ENCODE measurements around the gene MACROH2A1. TPM values are rescaled to one million over a fixed set of nuclear protein-coding genes. Genes with fewer than 3 reads are reported as not detected.

Gene MACROH2A1
- total and polyA plus RNA-seq, 7 experiments from 2014 or later: 109 to 288 (median 133) TPM

DNA sequence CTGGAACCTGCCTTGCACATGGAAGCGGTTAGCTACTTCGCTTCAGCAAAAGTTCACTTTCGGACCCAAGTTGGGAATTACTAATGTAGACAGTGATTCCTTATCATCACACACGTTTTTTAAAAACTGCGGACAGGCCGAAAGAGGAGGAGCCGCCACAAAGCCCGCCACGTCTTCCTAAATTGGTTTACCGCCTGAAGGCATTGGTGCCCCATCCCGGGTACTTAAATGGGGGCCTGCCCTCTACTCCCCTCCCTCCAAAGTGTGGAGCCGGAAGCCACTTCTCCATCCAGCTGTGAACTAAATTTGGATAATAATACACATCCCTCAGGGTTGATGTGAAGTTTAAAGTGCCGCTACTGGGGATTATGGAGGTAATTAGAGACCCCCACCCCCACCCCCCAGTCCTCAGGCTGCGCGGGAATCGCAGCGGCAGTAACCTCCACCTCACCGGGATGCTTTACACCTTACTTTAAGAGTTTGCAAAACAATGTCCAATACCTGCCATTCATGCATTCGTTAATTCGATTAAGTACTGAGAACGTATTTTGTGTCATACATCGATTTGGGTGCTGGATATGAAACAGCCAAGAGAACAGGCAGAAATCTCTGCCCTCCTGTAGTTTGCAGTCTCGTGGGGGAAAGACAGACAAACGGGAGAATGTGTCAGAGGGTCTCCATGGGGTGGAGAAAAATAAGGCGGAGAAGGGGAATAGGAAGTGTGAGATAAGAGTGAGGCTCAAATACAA, 937 bp upstream of the MACROH2A1 start:
- peak overlapping the region; percentile 66 for H3K4me3 ChIP-seq (ENCODE audit: low read length)
- Mint-ChIP-seq H3K27ac (peak overlapping the region; percentile 22 to 96 (median 84)), H3K36me3 (peaks cover 0 to 14% (median 0%) of the 10 kb centered on the region in 5 donors), H3K4me1 (peaks cover 23 to 48% (median 43%) of the 10 kb centered on the region in 7 donors), H3K27me3 (peaks cover 0 to 19% (median 0%) of the 10 kb centered on the region in 5 donors), H3K4me3 (peak overlapping the region; percentile 79 to 95 (median 90)), H3K9me3 (peaks cover 0 to 4% (median 1%) of the 10 kb centered on the region in 11 donors)
- intact Hi-C loops (cut with micrococcal nuclease): loop anchor here (1.0 to 2.0 kb wide), 4 partner anchors 26 to 661 kb away; partner anchors contain the start of gene CAMLG (in 1 of the 2)
- H3K36me3 ChIP-seq (ENCODE audit: control insufficient read depth in 2 of 3, insufficient read depth in 3 of 3, low read length in 3 of 3): no peaks in the 10 kb centered on the region
- POLR2A ChIA-PET: interaction anchor here (0.7 to 1.0 kb wide), 3 partner anchors 17 to 554 kb away, joined by 3 read pairs; partner anchors contain the start of gene C5orf24
- ATAC-seq (no peak), DNase-seq (peak in 1 of 9 donors; percentile 5)
- H3K27ac ChIP-seq (ENCODE audit: low read depth, low read length): peak overlapping the region; percentile 75
- CTCF ChIA-PET: no interaction called here
- H3K4me1 ChIP-seq (ENCODE audit: control insufficient read depth in 2 of 2, insufficient read depth in 2 of 2, low read length in 2 of 2): peaks cover 17 to 27% of the 10 kb centered on the region in 2 donors
- no peaks in the 10 kb centered on the region for H3K27me3 ChIP-seq (ENCODE audit: control insufficient read depth in 2 of 2, insufficient read depth in 2 of 2, low read length in 2 of 2)
- H3K9me3 ChIP-seq (ENCODE audit: control insufficient read depth in 2 of 3, low read length in 3 of 3): peaks cover 0 to 1% (median 0%) of the 10 kb centered on the region in 3 experiments

DNA sequence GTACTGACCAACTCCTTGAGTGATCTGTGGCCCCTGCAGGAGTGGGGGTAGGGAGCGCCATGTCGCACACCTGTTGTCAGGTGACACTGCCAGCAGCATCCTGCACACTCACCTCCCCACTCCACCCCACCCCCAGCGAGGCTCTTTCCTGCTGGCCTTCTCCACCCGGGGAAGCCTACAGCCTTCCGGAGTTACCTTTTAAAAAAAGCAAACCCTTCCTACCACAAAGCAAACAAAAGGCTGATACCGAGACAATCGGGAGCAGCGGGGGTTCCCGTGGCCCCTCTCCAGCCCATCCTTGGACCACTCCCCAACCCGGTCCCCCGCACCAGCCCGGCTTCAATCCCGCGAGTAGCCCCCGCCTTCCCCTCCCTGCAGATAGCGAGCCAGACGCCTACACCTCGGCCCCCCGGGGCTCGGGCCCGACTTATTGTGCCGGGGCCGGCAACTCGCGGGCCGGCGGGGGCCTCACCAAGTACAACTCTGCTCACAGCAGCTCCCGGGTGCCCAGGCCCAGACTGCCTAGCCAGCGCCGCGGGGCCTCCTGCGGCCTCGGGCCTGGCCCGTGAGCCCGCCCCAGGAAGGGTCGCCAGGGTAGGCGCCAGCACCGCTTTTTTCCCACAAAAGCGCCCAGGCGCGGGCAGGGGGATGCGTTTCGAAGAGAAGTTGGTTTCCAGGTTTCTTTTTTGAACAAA, 724 bp downstream of the MACROH2A1 start:
- H3K4me1 Mint-ChIP-seq: peaks cover 40 to 65% (median 59%) of the 10 kb centered on the region in 7 donors
- peaks cover 17 to 32% of the 10 kb centered on the region in 2 donors for H3K4me1 ChIP-seq (ENCODE audit: control insufficient read depth in 2 of 2, insufficient read depth in 2 of 2, low read length in 2 of 2)
- CTCF ChIA-PET: no interaction called here

DNA sequence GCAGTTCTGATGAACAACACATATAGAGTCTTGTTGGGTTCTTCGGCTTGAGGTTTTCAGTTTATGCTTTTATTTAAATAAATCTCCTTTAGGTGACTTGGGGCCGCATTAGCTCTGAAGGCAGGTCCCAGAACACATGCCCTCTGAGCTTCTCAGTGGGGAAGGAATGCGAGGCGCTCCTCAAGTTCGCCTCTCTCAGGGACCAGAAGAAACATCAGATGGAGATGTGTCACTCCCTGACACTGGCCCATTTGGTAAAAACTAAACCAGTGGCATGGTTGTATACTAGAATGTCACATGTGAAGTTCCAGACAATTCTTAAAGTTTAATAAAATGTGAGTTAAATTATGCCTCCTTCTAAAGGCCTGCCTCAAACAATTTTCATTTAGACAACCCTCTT, 1.9 kb downstream of the MACROH2A1 start:
- POLR2A ChIA-PET: no interaction called here
- no peak for DNase-seq
- peak overlapping the region; percentile 76 to 93 (median 86) for H3K4me3 Mint-ChIP-seq
- H3K4me3 ChIP-seq (ENCODE audit: low read length): no peak overlapping the region
- H3K9me3 Mint-ChIP-seq: no peaks in the 10 kb centered on the region
- H3K4me1 ChIP-seq (ENCODE audit: control insufficient read depth in 2 of 2, insufficient read depth in 2 of 2, low read length in 2 of 2): peaks cover 21 to 39% of the 10 kb centered on the region in 2 donors
- CTCF ChIA-PET: no interaction called here
- peaks cover 51 to 77% (median 72%) of the 10 kb centered on the region in 7 donors for H3K4me1 Mint-ChIP-seq
- H3K27me3 ChIP-seq (ENCODE audit: control insufficient read depth in 2 of 2, insufficient read depth in 2 of 2, low read length in 2 of 2): no peaks in the 10 kb centered on the region
- no peak for ATAC-seq
- no peak overlapping the region for H3K27ac ChIP-seq (ENCODE audit: low read depth, low read length)
- intact Hi-C loops (cut with micrococcal nuclease): no loop called here
- peak overlapping the region in 7 of 9 donors; percentile 6 to 83 (median 73) for H3K27ac Mint-ChIP-seq
- peaks cover 0 to 11% (median 0%) of the 10 kb centered on the region in 5 donors for H3K27me3 Mint-ChIP-seq
- peaks cover 0 to 22% (median 12%) of the 10 kb centered on the region in 5 donors for H3K36me3 Mint-ChIP-seq
- H3K36me3 ChIP-seq (ENCODE audit: control insufficient read depth in 2 of 3, insufficient read depth in 3 of 3, low read length in 3 of 3): peaks cover 0 to 6% (median 0%) of the 10 kb centered on the region in 3 experiments
- H3K9me3 ChIP-seq (ENCODE audit: control insufficient read depth in 2 of 3, low read length in 3 of 3): no peaks in the 10 kb centered on the region

More for the DNA sequence above, 724 bp downstream of the MACROH2A1 start:
- H3K27ac ChIP-seq (ENCODE audit: low read depth, low read length): peak overlapping the region; percentile 75
- POLR2A ChIA-PET: no interaction called here
- H3K27ac Mint-ChIP-seq: peak overlapping the region; percentile 54 to 93 (median 83)
- H3K27me3 ChIP-seq (ENCODE audit: control insufficient read depth in 2 of 2, insufficient read depth in 2 of 2, low read length in 2 of 2): no peaks in the 10 kb centered on the region
- peak in 8 of 9 donors; percentile 21 to 52 (median 43) for DNase-seq
- peaks cover 0 to 12% (median 0%) of the 10 kb centered on the region in 5 donors for H3K27me3 Mint-ChIP-seq
- H3K4me3 Mint-ChIP-seq: peak overlapping the region; percentile 79 to 93 (median 86)
- H3K36me3 Mint-ChIP-seq: peaks cover 0 to 14% (median 0%) of the 10 kb centered on the region in 5 donors
- peak overlapping the region; percentile 66 for H3K4me3 ChIP-seq (ENCODE audit: low read length)
- no peaks in the 10 kb centered on the region for H3K9me3 Mint-ChIP-seq
- peaks cover 0 to 3% (median 0%) of the 10 kb centered on the region in 3 experiments for H3K36me3 ChIP-seq (ENCODE audit: control insufficient read depth in 2 of 3, insufficient read depth in 3 of 3, low read length in 3 of 3)
- no peaks in the 10 kb centered on the region for H3K9me3 ChIP-seq (ENCODE audit: control insufficient read depth in 2 of 3, low read length in 3 of 3)
- intact Hi-C loops (cut with micrococcal nuclease): loop anchor here (2.0 kb wide), 3 partner anchors 26 to 660 kb away; partner anchors contain the start of gene CAMLG (in 1 of the 2)
- peak; percentile 14 for ATAC-seq

DNA sequence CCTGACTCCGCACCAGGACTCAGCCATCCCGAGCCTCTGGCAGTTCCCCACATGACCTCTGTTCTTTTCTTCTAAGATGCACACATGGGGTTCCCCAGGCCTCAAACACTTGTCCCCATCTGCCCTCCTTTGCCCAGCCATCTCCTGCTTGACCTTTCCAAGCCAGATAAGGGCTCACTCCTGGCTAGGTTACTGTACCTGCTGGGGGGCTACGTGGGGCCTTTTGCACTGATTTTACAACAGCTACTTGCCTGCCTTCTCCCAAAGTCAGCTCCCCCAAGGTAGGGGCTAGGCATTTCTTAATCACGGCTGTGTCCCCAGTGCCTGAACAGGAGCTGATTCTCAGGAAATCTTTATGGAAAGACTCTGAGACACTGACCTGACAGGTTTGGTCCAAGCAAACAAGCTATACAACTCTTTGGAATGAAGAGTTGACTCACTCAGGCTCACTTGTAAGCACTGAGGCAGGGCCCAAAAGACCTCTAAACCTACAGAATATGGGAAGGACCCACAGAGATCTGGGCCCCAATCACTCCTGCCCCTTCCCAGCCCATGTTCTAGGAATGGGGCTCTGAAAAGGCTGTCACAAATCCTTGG, 2.5 kb downstream of the MACROH2A1 start:
- intact Hi-C loops (cut with micrococcal nuclease): no loop called here
- Mint-ChIP-seq H3K9me3 (no peaks in the 10 kb centered on the region), H3K4me3 (peak overlapping the region in 9 of 10 donors; percentile 24 to 91 (median 85)), H3K4me1 (peaks cover 56 to 82% (median 77%) of the 10 kb centered on the region in 7 donors), H3K36me3 (peaks cover 0 to 23% (median 17%) of the 10 kb centered on the region in 5 donors), H3K27ac (peak overlapping the region in 2 of 9 donors; percentile 10 to 73), H3K27me3 (peaks cover 0 to 7% (median 0%) of the 10 kb centered on the region in 5 donors)
- Histone ChIP-seq H3K27me3 (ENCODE audit: control insufficient read depth in 2 of 2, insufficient read depth in 2 of 2, low read length in 2 of 2) (no peaks in the 10 kb centered on the region), H3K36me3 (ENCODE audit: control insufficient read depth in 2 of 3, insufficient read depth in 3 of 3, low read length in 3 of 3) (peaks cover 0 to 6% (median 0%) of the 10 kb centered on the region in 3 experiments), H3K9me3 (ENCODE audit: control insufficient read depth in 2 of 3, low read length in 3 of 3) (no peaks in the 10 kb centered on the region), H3K27ac (ENCODE audit: low read depth, low read length) (no peak overlapping the region), H3K4me1 (ENCODE audit: control insufficient read depth in 2 of 2, insufficient read depth in 2 of 2, low read length in 2 of 2) (peaks cover 22 to 44% of the 10 kb centered on the region in 2 donors), H3K4me3 (ENCODE audit: low read length) (no peak overlapping the region)
- ATAC-seq: no peak
- CTCF ChIA-PET: no interaction called here
- POLR2A ChIA-PET: interaction anchor here (1.6 kb wide), 1 partner anchor 12 kb away, joined by 3 read pairs; no protein-coding TSS in a partner anchor
- no peak for DNase-seq

DNA sequence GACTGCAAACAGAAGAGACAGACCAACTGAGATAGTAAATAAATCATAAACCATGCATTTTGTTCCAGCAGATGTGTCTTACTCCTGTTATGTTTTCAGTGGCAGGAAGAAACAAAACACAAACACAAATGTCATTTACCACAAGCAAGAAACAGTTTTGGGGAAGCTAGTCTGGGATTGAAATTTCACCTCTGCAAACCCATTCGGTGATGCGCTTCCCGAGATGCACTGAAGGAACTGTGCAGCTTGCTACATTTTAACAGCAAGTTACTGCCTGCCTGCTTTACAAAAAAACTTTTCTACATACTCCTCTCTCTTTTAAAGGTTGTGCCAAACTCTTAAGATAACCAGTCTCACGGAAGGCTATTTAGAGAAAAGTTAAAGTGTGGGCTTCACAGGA, 3.2 kb downstream of the MACROH2A1 start:
- Histone ChIP-seq H3K9me3 (ENCODE audit: control insufficient read depth in 2 of 3, low read length in 3 of 3) (no peaks in the 10 kb centered on the region), H3K4me3 (ENCODE audit: low read length) (no peak overlapping the region), H3K4me1 (ENCODE audit: control insufficient read depth in 2 of 2, insufficient read depth in 2 of 2, low read length in 2 of 2) (peaks cover 22 to 46% of the 10 kb centered on the region in 2 donors), H3K36me3 (ENCODE audit: control insufficient read depth in 2 of 3, insufficient read depth in 3 of 3, low read length in 3 of 3) (peaks cover 0 to 9% (median 0%) of the 10 kb centered on the region in 3 experiments), H3K27ac (ENCODE audit: low read depth, low read length) (no peak overlapping the region), H3K27me3 (ENCODE audit: control insufficient read depth in 2 of 2, insufficient read depth in 2 of 2, low read length in 2 of 2) (no peaks in the 10 kb centered on the region)
- Mint-ChIP-seq H3K27ac (peak overlapping the region in 5 of 9 donors; percentile 1 to 57 (median 11)), H3K27me3 (peaks cover 0 to 7% (median 0%) of the 10 kb centered on the region in 5 donors), H3K4me1 (peaks cover 59 to 83% (median 81%) of the 10 kb centered on the region in 7 donors), H3K9me3 (no peaks in the 10 kb centered on the region), H3K36me3 (peaks cover 0 to 25% (median 19%) of the 10 kb centered on the region in 5 donors), H3K4me3 (peak overlapping the region in 7 of 10 donors; percentile 1 to 66 (median 21))
- POLR2A ChIA-PET: interaction anchor here (1.6 kb wide), 1 partner anchor 11 kb away, joined by 3 read pairs; no protein-coding TSS in a partner anchor
- intact Hi-C loops (cut with micrococcal nuclease): no loop called here
- DNase-seq: no peak
- ATAC-seq: no peak
- CTCF ChIA-PET: interaction anchor here (2.0 kb wide), 1 partner anchor 31 kb away, joined by 11 read pairs; no protein-coding TSS in a partner anchor

DNA sequence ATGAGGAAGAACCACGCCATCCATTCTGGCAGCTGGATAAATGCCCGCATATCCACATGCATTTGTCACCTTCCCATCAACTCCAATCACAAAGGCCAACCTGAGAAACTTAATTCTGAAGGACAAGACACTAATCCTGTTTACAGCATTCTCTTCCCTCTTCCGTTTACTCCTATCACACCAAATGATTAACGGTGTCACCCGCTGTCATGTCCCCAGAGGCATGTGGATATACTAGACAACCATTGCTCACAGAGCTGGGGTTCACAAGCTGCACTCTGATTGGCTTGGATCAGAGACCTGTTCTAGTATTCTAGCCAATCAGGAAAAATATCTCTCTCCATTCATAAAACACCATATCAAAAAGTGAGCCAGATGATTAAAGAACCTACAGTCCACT, 3.6 kb downstream of the MACROH2A1 start:
- ChIA-PET POLR2A (interaction anchor here (1.6 kb wide), 1 partner anchor 11 kb away, joined by 3 read pairs; no protein-coding TSS in a partner anchor), CTCF (interaction anchor here (2.0 kb wide), 1 partner anchor 31 kb away, joined by 11 read pairs; no protein-coding TSS in a partner anchor)
- peaks cover 0 to 9% (median 0%) of the 10 kb centered on the region in 3 experiments for H3K36me3 ChIP-seq (ENCODE audit: control insufficient read depth in 2 of 3, insufficient read depth in 3 of 3, low read length in 3 of 3)
- no peaks in the 10 kb centered on the region for H3K27me3 ChIP-seq (ENCODE audit: control insufficient read depth in 2 of 2, insufficient read depth in 2 of 2, low read length in 2 of 2)
- Mint-ChIP-seq H3K4me1 (peaks cover 62 to 83% (median 82%) of the 10 kb centered on the region in 7 donors), H3K27ac (peak overlapping the region in 5 of 9 donors; percentile 1 to 68 (median 11)), H3K36me3 (peaks cover 0 to 25% (median 19%) of the 10 kb centered on the region in 5 donors), H3K9me3 (no peaks in the 10 kb centered on the region), H3K4me3 (peak overlapping the region in 8 of 10 donors; percentile 1 to 66 (median 25)), H3K27me3 (peaks cover 0 to 4% (median 0%) of the 10 kb centered on the region in 5 donors)
- no peak for ATAC-seq
- H3K27ac ChIP-seq (ENCODE audit: low read depth, low read length): no peak overlapping the region
- H3K9me3 ChIP-seq (ENCODE audit: control insufficient read depth in 2 of 3, low read length in 3 of 3): no peaks in the 10 kb centered on the region
- intact Hi-C loops (cut with micrococcal nuclease): no loop called here
- H3K4me3 ChIP-seq (ENCODE audit: low read length): no peak overlapping the region
- H3K4me1 ChIP-seq (ENCODE audit: control insufficient read depth in 2 of 2, insufficient read depth in 2 of 2, low read length in 2 of 2): peaks cover 22 to 46% of the 10 kb centered on the region in 2 donors
- DNase-seq: no peak

All from naive thymus-derived CD4-positive, alpha-beta T cell (primary cell).